Neural progenitor cell (in vitro differentiated cells): Measurements from ENCODE around the gene UNC13B. TPM values are rescaled to one million over a fixed set of nuclear protein-coding genes. Genes with fewer than 3 reads are reported as not detected.

Experiments used
- DNase-seq: peaks from one replicate; pipeline ENCODE4 v3.0.0-alpha.2; 2016; ENCODE audit warnings: low spot score
- H2AFZ ChIP-seq: fragments of 200-600 bp; sonication (generic); replicated peaks from 2 replicates; pipeline ENCODE4 v1.6.1; 2016; ENCODE audit warnings: antibody characterized with exemption
- H3F3A ChIP-seq: fragments of 200-600 bp; sonication (generic); 2 replicates; pipeline ENCODE4 v1.6.1; 2016; ENCODE audit warnings: antibody characterized with exemption, low read depth
- H3K27ac ChIP-seq: fragments of 200-600 bp; sonication (generic); 2 replicates; pipeline ENCODE4 v1.5.1; 2016; ENCODE audit warnings: mild to moderate bottlenecking
- H3K27me3 ChIP-seq: fragments of 200-600 bp; sonication (generic); 2 replicates; pipeline ENCODE4 v1.6.1; 2016; ENCODE audit warnings: mild to moderate bottlenecking, moderate library complexity
- H3K36me3 ChIP-seq: fragments of 200-600 bp; sonication (generic); 2 replicates; pipeline ENCODE4 v1.5.1; 2016
- H3K4me1 ChIP-seq: fragments of 200-600 bp; sonication (generic); 2 replicates; pipeline ENCODE4 v1.6.1; 2016; ENCODE audit warnings: mixed run types
- H3K4me2 ChIP-seq: fragments of 200-600 bp; sonication (generic); 2 replicates; pipeline ENCODE4 v1.6.1; 2016
- H3K4me3 ChIP-seq: fragments of 200-600 bp; sonication (generic); 2 replicates; pipeline ENCODE4 v1.5.1; 2016
- H3K79me2 ChIP-seq: fragments of 200-600 bp; sonication (generic); 2 replicates; pipeline ENCODE4 v1.6.1; 2016; ENCODE audit warnings: low read depth
- H3K9ac ChIP-seq: fragments of 200-600 bp; sonication (generic); 2 replicates; pipeline ENCODE4 v1.6.1; 2016
- H3K9me3 ChIP-seq: fragments of 200-600 bp; sonication (generic); 2 replicates; pipeline ENCODE4 v1.5.1; 2016; ENCODE audit warnings: low read depth
- H4K20me1 ChIP-seq: fragments of 200-600 bp; sonication (generic); 2 replicates; pipeline ENCODE4 v1.6.1; 2016; ENCODE audit warnings: low read depth
- H3K27ac Mint-ChIP-seq: 3 replicates; pipeline ENCODE4 v1.8.0; 2021; ENCODE audit warnings: mixed read lengths
- H3K27me3 Mint-ChIP-seq: 2 replicates; pipeline ENCODE4 v1.8.0; 2022; ENCODE audit warnings: low read depth, mild to moderate bottlenecking, inconsistent platforms, moderate library complexity, mixed read lengths; ENCODE audit not compliant: insufficient read depth
- H3K36me3 Mint-ChIP-seq: 3 replicates; pipeline ENCODE4 v1.8.0; 2021; ENCODE audit warnings: mixed read lengths
- H3K4me1 Mint-ChIP-seq: 3 replicates; pipeline ENCODE4 v1.8.0; 2021; ENCODE audit warnings: mixed read lengths
- H3K4me3 Mint-ChIP-seq: 3 replicates; pipeline ENCODE4 v1.8.0; 2021; ENCODE audit warnings: mild to moderate bottlenecking, moderate library complexity, mixed read lengths
- H3K9me3 Mint-ChIP-seq: 3 replicates; pipeline ENCODE4 v1.8.0; 2020; ENCODE audit warnings: mixed read lengths
- EZH2 ChIP-seq: fragments of 200-600 bp; sonication (generic); IDR thresholded peaks from 2 replicates; pipeline ENCODE4 v1.6.1; 2017; ENCODE audit warnings: antibody characterized with exemption, mild to moderate bottlenecking, moderate library complexity
- EZH2phosphoT487 ChIP-seq: fragments of 200-600 bp; sonication (generic); IDR thresholded peaks from 2 replicates; pipeline ENCODE4 v1.6.1; 2017; ENCODE audit warnings: antibody characterized with exemption
- total RNA-seq: library from RNA; depleted of rRNA; stranded (reverse); fragments of >200 nt; gene quantifications from 2 replicates; pipeline ENCODE4 v1.2.3, GENCODE V29; 2015; ENCODE audit warnings: low replicate concordance
- TF ChIP-seq, protein P1 (sequence below): fragments of 200-600 bp; sonication (generic); IDR thresholded peaks from 2 replicates; pipeline ENCODE4 v1.5.1; 2017; ENCODE audit warnings: antibody characterized with exemption, mild to moderate bottlenecking

The UNC13B gene
- total RNA-seq, 1 donor from 2014 or later = 40.7 TPM

- H3K27me3 ChIP-seq = no peaks in the 10 kb centered on the region
- no peaks in the 10 kb centered on the region for H3K79me2 ChIP-seq
- H3K4me1 ChIP-seq = no peaks in the 10 kb centered on the region
- TF ChIP-seq, protein P1, sequence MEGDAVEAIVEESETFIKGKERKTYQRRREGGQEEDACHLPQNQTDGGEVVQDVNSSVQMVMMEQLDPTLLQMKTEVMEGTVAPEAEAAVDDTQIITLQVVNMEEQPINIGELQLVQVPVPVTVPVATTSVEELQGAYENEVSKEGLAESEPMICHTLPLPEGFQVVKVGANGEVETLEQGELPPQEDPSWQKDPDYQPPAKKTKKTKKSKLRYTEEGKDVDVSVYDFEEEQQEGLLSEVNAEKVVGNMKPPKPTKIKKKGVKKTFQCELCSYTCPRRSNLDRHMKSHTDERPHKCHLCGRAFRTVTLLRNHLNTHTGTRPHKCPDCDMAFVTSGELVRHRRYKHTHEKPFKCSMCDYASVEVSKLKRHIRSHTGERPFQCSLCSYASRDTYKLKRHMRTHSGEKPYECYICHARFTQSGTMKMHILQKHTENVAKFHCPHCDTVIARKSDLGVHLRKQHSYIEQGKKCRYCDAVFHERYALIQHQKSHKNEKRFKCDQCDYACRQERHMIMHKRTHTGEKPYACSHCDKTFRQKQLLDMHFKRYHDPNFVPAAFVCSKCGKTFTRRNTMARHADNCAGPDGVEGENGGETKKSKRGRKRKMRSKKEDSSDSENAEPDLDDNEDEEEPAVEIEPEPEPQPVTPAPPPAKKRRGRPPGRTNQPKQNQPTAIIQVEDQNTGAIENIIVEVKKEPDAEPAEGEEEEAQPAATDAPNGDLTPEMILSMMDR = no peak
- TF ChIP-seq EZH2phosphoT487 = no peak
- TF ChIP-seq EZH2 = no peak
- H4K20me1 ChIP-seq = no peaks in the 10 kb centered on the region
- no peak overlapping the region for H3K4me2 ChIP-seq
- H3K9ac ChIP-seq = no peak overlapping the region
- Mint-ChIP-seq H3K4me3 (no peak overlapping the region), H3K9me3 (no peaks in the 10 kb centered on the region), H3K4me1 (peaks cover 15% of the 10 kb centered on the region), H3K36me3 (peaks cover 3% of the 10 kb centered on the region), H3K27ac (no peak overlapping the region), H3K27me3 (peaks cover 13% of the 10 kb centered on the region)
- no peaks in the 10 kb centered on the region for H3F3A ChIP-seq
- H3K36me3 ChIP-seq = no peaks in the 10 kb centered on the region
- no peak overlapping the region for H3K4me3 ChIP-seq
- H3K9me3 ChIP-seq = no peaks in the 10 kb centered on the region
- no peak overlapping the region for H2AFZ ChIP-seq
- no peak for DNase-seq
- no peak overlapping the region for H3K27ac ChIP-seq
Measured at GRCh38 chr9:35396560-35397215, 234.9 kb downstream of the UNC13B start.

GRCh38 chr9:35397216-35397698, 235.4 kb downstream of the UNC13B start:
- Histone ChIP-seq H3K4me3 (no peak overlapping the region), H2AFZ (no peak overlapping the region), H3K36me3 (no peaks in the 10 kb centered on the region), H3K27ac (no peak overlapping the region), H4K20me1 (no peaks in the 10 kb centered on the region), H3K27me3 (no peaks in the 10 kb centered on the region), H3K9ac (no peak overlapping the region), H3F3A (no peaks in the 10 kb centered on the region), H3K9me3 (no peaks in the 10 kb centered on the region), H3K79me2 (no peaks in the 10 kb centered on the region), H3K4me2 (no peak overlapping the region), H3K4me1 (no peaks in the 10 kb centered on the region)
- H3K27me3 Mint-ChIP-seq = peaks cover 13% of the 10 kb centered on the region
- H3K4me1 Mint-ChIP-seq = peaks cover 15% of the 10 kb centered on the region
- H3K27ac Mint-ChIP-seq = no peak overlapping the region
- no peaks in the 10 kb centered on the region for H3K9me3 Mint-ChIP-seq
- peaks cover 6% of the 10 kb centered on the region for H3K36me3 Mint-ChIP-seq
- no peak for DNase-seq
- TF ChIP-seq EZH2 = no peak
- TF ChIP-seq EZH2phosphoT487 = no peak
- TF ChIP-seq, protein P1 = no peak
- no peak overlapping the region for H3K4me3 Mint-ChIP-seq

DNA sequence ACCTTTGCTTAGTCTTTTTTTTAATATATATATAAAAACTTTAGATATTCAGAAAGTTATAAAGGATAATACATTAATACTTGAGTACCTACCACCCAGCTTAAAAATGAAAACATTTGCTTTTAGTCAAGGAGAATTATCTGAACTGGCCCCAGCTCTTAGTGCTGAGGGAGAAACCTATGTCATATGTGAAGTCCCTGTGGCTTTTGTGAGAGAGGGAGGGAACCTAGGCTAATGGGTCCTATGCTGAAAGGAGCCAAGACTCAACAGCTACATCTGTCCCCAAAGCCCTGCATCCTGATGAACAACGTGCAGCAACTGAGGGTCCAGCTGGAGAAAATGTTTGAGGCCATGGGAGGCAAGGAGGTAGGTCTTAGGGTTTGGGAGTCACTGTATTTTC, 236.1 kb downstream of the UNC13B start:
- Histone ChIP-seq H3K27me3 (no peaks in the 10 kb centered on the region), H3K9ac (no peak overlapping the region), H3K4me1 (no peaks in the 10 kb centered on the region), H3K27ac (no peak overlapping the region), H3K4me2 (no peak overlapping the region), H3K36me3 (no peaks in the 10 kb centered on the region), H3K79me2 (no peaks in the 10 kb centered on the region), H3K4me3 (no peak overlapping the region), H3F3A (no peaks in the 10 kb centered on the region), H2AFZ (no peak overlapping the region), H3K9me3 (no peaks in the 10 kb centered on the region), H4K20me1 (no peaks in the 10 kb centered on the region)
- peaks cover 13% of the 10 kb centered on the region for H3K27me3 Mint-ChIP-seq
- DNase-seq = no peak
- H3K9me3 Mint-ChIP-seq = no peaks in the 10 kb centered on the region
- peaks cover 15% of the 10 kb centered on the region for H3K4me1 Mint-ChIP-seq
- H3K27ac Mint-ChIP-seq = no peak overlapping the region
- TF ChIP-seq EZH2phosphoT487 = no peak
- no peak for TF ChIP-seq EZH2
- H3K4me3 Mint-ChIP-seq = no peak overlapping the region
- peaks cover 6% of the 10 kb centered on the region for H3K36me3 Mint-ChIP-seq

- H3K27ac Mint-ChIP-seq = no peak overlapping the region
- H3K36me3 ChIP-seq = no peaks in the 10 kb centered on the region
Measured at GRCh38 chr9:35398651-35399335, 237.0 kb downstream of the UNC13B start.

More at GRCh38 chr9:35398651-35399335, 237.0 kb downstream of the UNC13B start:
- no peaks in the 10 kb centered on the region for H3K9me3 Mint-ChIP-seq
- no peak overlapping the region for H3K27ac ChIP-seq
- H3K27me3 Mint-ChIP-seq = peaks cover 12% of the 10 kb centered on the region
- DNase-seq = no peak
- H3K4me3 Mint-ChIP-seq = no peak overlapping the region
- no peaks in the 10 kb centered on the region for H3K79me2 ChIP-seq
- no peaks in the 10 kb centered on the region for H3K4me1 ChIP-seq
- peaks cover 8% of the 10 kb centered on the region for H3K36me3 Mint-ChIP-seq
- no peaks in the 10 kb centered on the region for H3F3A ChIP-seq
- no peak overlapping the region for H3K4me2 ChIP-seq
- TF ChIP-seq, protein P1 = no peak
- no peak for TF ChIP-seq EZH2
- no peak for TF ChIP-seq EZH2phosphoT487
- H3K9me3 ChIP-seq = no peaks in the 10 kb centered on the region
- H3K27me3 ChIP-seq = no peaks in the 10 kb centered on the region
- no peak overlapping the region for H3K9ac ChIP-seq
- no peak overlapping the region for H2AFZ ChIP-seq
- H4K20me1 ChIP-seq = no peaks in the 10 kb centered on the region
- H3K4me1 Mint-ChIP-seq = peaks cover 15% of the 10 kb centered on the region
- no peak overlapping the region for H3K4me3 ChIP-seq
